Measurements from ENCODE around the gene SUPT3H.

The SUPT3H gene

GRCh38 chr6:44940367-44940766 is 437.4 kb downstream of the SUPT3H start:
- Histone ChIP-seq H2BK120ac (ENCODE audit: insufficient read depth, low read length, poor library complexity) (no peak overlapping the region), H2AFZ (ENCODE audit: insufficient read depth, low read length, poor library complexity) (no peak overlapping the region), H3K9me3 (ENCODE audit: insufficient read depth, low read depth, low read length) (no peaks in the 10 kb centered on the region), H3K9ac (ENCODE audit: low read length) (no peak overlapping the region), H2BK12ac (ENCODE audit: low read length) (no peak overlapping the region), H4K8ac (ENCODE audit: low read depth, low read length) (no peak overlapping the region), H3K4ac (ENCODE audit: low read depth, low read length) (no peak overlapping the region), H4K12ac (ENCODE audit: low read depth, low read length) (no peak overlapping the region), H3K27ac (ENCODE audit: low read depth, low read length) (no peak overlapping the region), H2AK5ac (ENCODE audit: low read length) (no peak overlapping the region), H3K79me1 (ENCODE audit: low read length) (no peaks in the 10 kb centered on the region), H3K4me3 (ENCODE audit: low read depth, low read length) (no peak overlapping the region), H3K79me2 (ENCODE audit: control insufficient read depth, insufficient read depth, low read length, poor library complexity) (no peaks in the 10 kb centered on the region), H3K4me1 (ENCODE audit: control insufficient read depth in 1 of 2, insufficient read depth in 2 of 2, low read length in 2 of 2) (no peaks in the 10 kb centered on the region), H3K14ac (ENCODE audit: low read length) (no peak overlapping the region), H3K23ac (ENCODE audit: low read length) (no peak overlapping the region), H2BK5ac (ENCODE audit: low read depth, low read length, poor library complexity) (no peak overlapping the region), H3K4me2 (ENCODE audit: low read length) (no peak overlapping the region), H3K27me3 (ENCODE audit: insufficient read depth, low read length) (no peaks in the 10 kb centered on the region), H3K18ac (ENCODE audit: low read length) (no peak overlapping the region), H3K36me3 (ENCODE audit: control insufficient read depth in 1 of 2, insufficient read depth in 2 of 2, low read length in 2 of 2) (no peaks in the 10 kb centered on the region), H4K91ac (ENCODE audit: low read depth, low read length) (no peak overlapping the region)
- no CpG with 5 or more reads among the region's 1 CpG for WGBS (ENCODE audit: extremely low coverage, insufficient coverage, insufficient read length)
- DNase-seq, result no peak

GRCh38 chr6:44935693-44936300 is 441.9 kb downstream of the SUPT3H start:
- WGBS (ENCODE audit: extremely low coverage, insufficient coverage, insufficient read length), result no CpG with 5 or more reads among the region's 2 CpGs
- H2BK120ac ChIP-seq (ENCODE audit: insufficient read depth, low read length, poor library complexity), result no peak overlapping the region
- H3K79me2 ChIP-seq (ENCODE audit: control insufficient read depth, insufficient read depth, low read length, poor library complexity), result no peaks in the 10 kb centered on the region

GRCh38 chr6:44933108-44933507 is 444.6 kb downstream of the SUPT3H start:
- Histone ChIP-seq H3K9me3 (ENCODE audit: insufficient read depth, low read depth, low read length) (no peaks in the 10 kb centered on the region), H2BK12ac (ENCODE audit: low read length) (no peak overlapping the region), H3K4me2 (ENCODE audit: low read length) (no peak overlapping the region), H2BK120ac (ENCODE audit: insufficient read depth, low read length, poor library complexity) (no peak overlapping the region), H4K91ac (ENCODE audit: low read depth, low read length) (no peak overlapping the region), H3K27me3 (ENCODE audit: insufficient read depth, low read length) (no peaks in the 10 kb centered on the region), H3K4me1 (ENCODE audit: control insufficient read depth in 1 of 2, insufficient read depth in 2 of 2, low read length in 2 of 2) (no peaks in the 10 kb centered on the region), H3K79me2 (ENCODE audit: control insufficient read depth, insufficient read depth, low read length, poor library complexity) (no peaks in the 10 kb centered on the region), H2AFZ (ENCODE audit: insufficient read depth, low read length, poor library complexity) (no peak overlapping the region), H3K9ac (ENCODE audit: low read length) (no peak overlapping the region), H2AK5ac (ENCODE audit: low read length) (no peak overlapping the region), H3K14ac (ENCODE audit: low read length) (no peak overlapping the region), H3K18ac (ENCODE audit: low read length) (no peak overlapping the region), H3K27ac (ENCODE audit: low read depth, low read length) (no peak overlapping the region), H4K8ac (ENCODE audit: low read depth, low read length) (no peak overlapping the region), H3K4me3 (ENCODE audit: low read depth, low read length) (no peak overlapping the region), H2BK5ac (ENCODE audit: low read depth, low read length, poor library complexity) (no peak overlapping the region), H3K79me1 (ENCODE audit: low read length) (no peaks in the 10 kb centered on the region), H4K12ac (ENCODE audit: low read depth, low read length) (no peak overlapping the region), H3K36me3 (ENCODE audit: control insufficient read depth in 1 of 2, insufficient read depth in 2 of 2, low read length in 2 of 2) (no peaks in the 10 kb centered on the region), H3K23ac (ENCODE audit: low read length) (no peak overlapping the region), H3K4ac (ENCODE audit: low read depth, low read length) (no peak overlapping the region)
- DNase-seq, result no peak
- no CpG with 5 or more reads among the region's 4 CpGs for WGBS (ENCODE audit: extremely low coverage, insufficient coverage, insufficient read length)

More at GRCh38 chr6:44935693-44936300, 441.9 kb downstream of the SUPT3H start:
- Histone ChIP-seq H4K8ac (ENCODE audit: low read depth, low read length) (no peak overlapping the region), H3K4ac (ENCODE audit: low read depth, low read length) (no peak overlapping the region), H2AFZ (ENCODE audit: insufficient read depth, low read length, poor library complexity) (no peak overlapping the region), H3K79me1 (ENCODE audit: low read length) (no peaks in the 10 kb centered on the region), H3K4me1 (ENCODE audit: control insufficient read depth in 1 of 2, insufficient read depth in 2 of 2, low read length in 2 of 2) (no peaks in the 10 kb centered on the region), H3K4me2 (ENCODE audit: low read length) (no peak overlapping the region), H3K14ac (ENCODE audit: low read length) (no peak overlapping the region), H3K9me3 (ENCODE audit: insufficient read depth, low read depth, low read length) (no peaks in the 10 kb centered on the region), H3K18ac (ENCODE audit: low read length) (no peak overlapping the region), H2BK5ac (ENCODE audit: low read depth, low read length, poor library complexity) (no peak overlapping the region), H4K12ac (ENCODE audit: low read depth, low read length) (no peak overlapping the region), H4K91ac (ENCODE audit: low read depth, low read length) (no peak overlapping the region), H3K4me3 (ENCODE audit: low read depth, low read length) (no peak overlapping the region), H2BK12ac (ENCODE audit: low read length) (no peak overlapping the region), H3K9ac (ENCODE audit: low read length) (no peak overlapping the region), H2AK5ac (ENCODE audit: low read length) (no peak overlapping the region), H3K27ac (ENCODE audit: low read depth, low read length) (no peak overlapping the region), H3K27me3 (ENCODE audit: insufficient read depth, low read length) (no peaks in the 10 kb centered on the region), H3K36me3 (ENCODE audit: control insufficient read depth in 1 of 2, insufficient read depth in 2 of 2, low read length in 2 of 2) (no peaks in the 10 kb centered on the region), H3K23ac (ENCODE audit: low read length) (no peak overlapping the region)
- no peak for DNase-seq

- Histone ChIP-seq H3K4me2 (ENCODE audit: low read length) (no peak overlapping the region), H3K9me3 (ENCODE audit: insufficient read depth, low read depth, low read length) (no peaks in the 10 kb centered on the region), H3K79me1 (ENCODE audit: low read length) (no peaks in the 10 kb centered on the region), H3K9ac (ENCODE audit: low read length) (no peak overlapping the region), H2BK120ac (ENCODE audit: insufficient read depth, low read length, poor library complexity) (no peak overlapping the region), H3K4me1 (ENCODE audit: control insufficient read depth in 1 of 2, insufficient read depth in 2 of 2, low read length in 2 of 2) (no peaks in the 10 kb centered on the region), H3K23ac (ENCODE audit: low read length) (no peak overlapping the region), H3K27me3 (ENCODE audit: insufficient read depth, low read length) (no peaks in the 10 kb centered on the region), H4K91ac (ENCODE audit: low read depth, low read length) (no peak overlapping the region), H4K8ac (ENCODE audit: low read depth, low read length) (no peak overlapping the region), H2AK5ac (ENCODE audit: low read length) (no peak overlapping the region), H3K14ac (ENCODE audit: low read length) (no peak overlapping the region), H3K18ac (ENCODE audit: low read length) (no peak overlapping the region), H3K79me2 (ENCODE audit: control insufficient read depth, insufficient read depth, low read length, poor library complexity) (no peaks in the 10 kb centered on the region), H3K27ac (ENCODE audit: low read depth, low read length) (no peak overlapping the region), H2AFZ (ENCODE audit: insufficient read depth, low read length, poor library complexity) (no peak overlapping the region), H3K4ac (ENCODE audit: low read depth, low read length) (no peak overlapping the region), H4K12ac (ENCODE audit: low read depth, low read length) (no peak overlapping the region), H2BK5ac (ENCODE audit: low read depth, low read length, poor library complexity) (no peak overlapping the region), H3K4me3 (ENCODE audit: low read depth, low read length) (no peak overlapping the region), H3K36me3 (ENCODE audit: control insufficient read depth in 1 of 2, insufficient read depth in 2 of 2, low read length in 2 of 2) (no peaks in the 10 kb centered on the region), H2BK12ac (ENCODE audit: low read length) (no peak overlapping the region)
- no CpG with 5 or more reads among the region's 7 CpGs for WGBS (ENCODE audit: extremely low coverage, insufficient coverage, insufficient read length)
- no peak for DNase-seq
Measured at GRCh38 chr6:44932651-44933091, 445.1 kb downstream of the SUPT3H start.

Measured in trophoblast cell (in vitro differentiated cells and primary cell).